ENCODE measurements around the gene RARRES2.
A peak's percentile ranks its signal among the peaks of the same experiment; 100 is the strongest.
"Not testable (repeated sequence)": the region's sequence is repeated elsewhere in the genome, so short reads cannot be mapped to it uniquely, and the experiment has no call there.

The RARRES2 gene

GRCh38 chr7:150317748-150318444 is 23.5 kb downstream of the RARRES2 start:
- DNase-seq (ENCODE audit: low spot score), result peak; percentile 64

- not testable (repeated sequence) for DNase-seq (ENCODE audit: low spot score)
These were observed 24.4 kb downstream of the RARRES2 start for GRCh38 chr7:150316987-150317386.

GRCh38 chr7:150314639-150315239 is 26.7 kb downstream of the RARRES2 start:
- DNase-seq (ENCODE audit: low spot score), result no peak

- no peak for DNase-seq (ENCODE audit: low spot score)
These were observed 27.6 kb downstream of the RARRES2 start for GRCh38 chr7:150313870-150314269.

- DNase-seq (ENCODE audit: low spot score), result no peak
These were observed 28.0 kb downstream of the RARRES2 start for GRCh38 chr7:150313367-150313809.

- not testable (repeated sequence) for DNase-seq (ENCODE audit: low spot score)
These were observed 28.6 kb downstream of the RARRES2 start for GRCh38 chr7:150312649-150313366.

GRCh38 chr7:150311711-150312110 is 29.7 kb downstream of the RARRES2 start:
- DNase-seq (ENCODE audit: low spot score), result no peak

- no peak for DNase-seq (ENCODE audit: low spot score)
These were observed 30.3 kb downstream of the RARRES2 start for GRCh38 chr7:150311146-150311545.

- no peak for DNase-seq (ENCODE audit: low spot score)
These were observed 32.9 kb downstream of the RARRES2 start for GRCh38 chr7:150308575-150308974.

GRCh38 chr7:150307904-150308303 is 33.5 kb downstream of the RARRES2 start:
- no peak for DNase-seq (ENCODE audit: low spot score)

GRCh38 chr7:150307129-150307528 is 34.3 kb downstream of the RARRES2 start:
- DNase-seq (ENCODE audit: low spot score), result no peak

GRCh38 chr7:150306377-150306776 is 35.1 kb downstream of the RARRES2 start:
- DNase-seq (ENCODE audit: low spot score), result not testable (repeated sequence)

GRCh38 chr7:150305903-150306284 is 35.5 kb downstream of the RARRES2 start:
- not testable (repeated sequence) for DNase-seq (ENCODE audit: low spot score)

GRCh38 chr7:150305259-150305902 is 36.0 kb downstream of the RARRES2 start:
- DNase-seq (ENCODE audit: low spot score), result not testable (repeated sequence)

GRCh38 chr7:150304499-150305258 is 36.8 kb downstream of the RARRES2 start:
- DNase-seq (ENCODE audit: low spot score), result not testable (repeated sequence)

GRCh38 chr7:150302908-150303310 is 38.5 kb downstream of the RARRES2 start:
- not testable (repeated sequence) for DNase-seq (ENCODE audit: low spot score)

- not testable (repeated sequence) for DNase-seq (ENCODE audit: low spot score)
These were observed 43.5 kb downstream of the RARRES2 start for GRCh38 chr7:150297978-150298377.

- DNase-seq (ENCODE audit: low spot score), result not testable (repeated sequence)
These were observed 44.6 kb downstream of the RARRES2 start for GRCh38 chr7:150296802-150297201.

- not testable (repeated sequence) for DNase-seq (ENCODE audit: low spot score)
These were observed 45.8 kb downstream of the RARRES2 start for GRCh38 chr7:150295614-150296013.

GRCh38 chr7:150295027-150295426 is 46.4 kb downstream of the RARRES2 start:
- DNase-seq (ENCODE audit: low spot score), result not testable (repeated sequence)

- not testable (repeated sequence) for DNase-seq (ENCODE audit: low spot score)
These were observed 51.1 kb downstream of the RARRES2 start for GRCh38 chr7:150290317-150290716.

- not testable (repeated sequence) for DNase-seq (ENCODE audit: low spot score)
These were observed 52.6 kb downstream of the RARRES2 start for GRCh38 chr7:150288816-150289215.
